ENCODE results near the gene TAF6L. TPM values are rescaled to one million over a fixed set of nuclear protein-coding genes. Genes with fewer than 3 reads are reported as not detected.
A peak's percentile ranks its signal among the peaks of the same experiment; 100 is the strongest.

TAF6L gene
- total RNA-seq, 1 experiment from 2014 or later, result 42.1 TPM

DNA sequence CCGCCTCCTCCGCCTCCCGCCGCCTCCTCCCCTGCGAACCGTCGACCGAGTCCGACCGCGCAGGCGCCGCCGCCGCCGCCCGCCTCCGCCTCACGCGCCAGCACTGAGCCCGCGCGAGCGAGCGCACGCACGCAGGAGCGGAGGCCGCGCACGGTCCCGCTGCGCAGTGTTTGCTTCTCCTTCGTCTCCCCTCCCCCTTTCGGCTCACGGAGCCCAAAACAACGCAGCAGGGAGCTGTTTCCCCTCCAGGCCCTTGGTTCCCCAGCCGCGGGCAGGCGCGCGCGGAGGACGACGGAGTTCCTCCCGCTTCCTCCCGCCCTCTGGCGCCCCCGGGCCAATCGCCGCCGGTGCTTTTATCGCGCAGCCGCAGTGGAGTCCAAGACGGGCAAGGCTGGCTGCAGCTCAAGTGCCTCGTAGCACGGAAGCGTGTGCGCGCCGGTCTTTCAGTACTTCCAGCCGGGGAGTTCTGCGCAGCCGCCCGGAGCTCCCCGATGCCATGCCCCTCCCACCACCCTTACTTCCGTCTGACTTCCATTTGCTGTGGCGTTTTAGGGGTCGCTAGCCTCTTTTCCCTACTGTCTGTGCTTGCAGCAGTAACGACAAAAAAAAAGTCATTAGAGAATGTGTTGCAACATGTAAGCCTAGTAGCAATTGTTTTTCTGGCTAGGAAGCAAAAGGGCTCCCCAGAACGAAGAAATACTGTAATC, 43.9 kb upstream of the TAF6L start, which contains the start of gene HNRNPUL2 (continued):
- TF ChIP-seq SMAD4 (CRISPR knock-in tag; IDR thresholded peaks at IDR 0.05), result no peak
- TF ChIP-seq, protein P1, sequence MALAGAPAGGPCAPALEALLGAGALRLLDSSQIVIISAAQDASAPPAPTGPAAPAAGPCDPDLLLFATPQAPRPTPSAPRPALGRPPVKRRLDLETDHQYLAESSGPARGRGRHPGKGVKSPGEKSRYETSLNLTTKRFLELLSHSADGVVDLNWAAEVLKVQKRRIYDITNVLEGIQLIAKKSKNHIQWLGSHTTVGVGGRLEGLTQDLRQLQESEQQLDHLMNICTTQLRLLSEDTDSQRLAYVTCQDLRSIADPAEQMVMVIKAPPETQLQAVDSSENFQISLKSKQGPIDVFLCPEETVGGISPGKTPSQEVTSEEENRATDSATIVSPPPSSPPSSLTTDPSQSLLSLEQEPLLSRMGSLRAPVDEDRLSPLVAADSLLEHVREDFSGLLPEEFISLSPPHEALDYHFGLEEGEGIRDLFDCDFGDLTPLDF (CRISPR knock-in tag; IDR thresholded peaks at IDR 0.05), result peak; percentile 81; the same call in 1 of the 2 replicates
- no peak for TF ChIP-seq RELA (CRISPR knock-in tag; IDR thresholded peaks at IDR 0.05; ENCODE audit: borderline replicate concordance)
- no peak for TF ChIP-seq NFYB (CRISPR knock-in tag; conservative IDR thresholded peaks at IDR 0.05; ENCODE audit: low read depth)
- TF ChIP-seq, protein P2, sequence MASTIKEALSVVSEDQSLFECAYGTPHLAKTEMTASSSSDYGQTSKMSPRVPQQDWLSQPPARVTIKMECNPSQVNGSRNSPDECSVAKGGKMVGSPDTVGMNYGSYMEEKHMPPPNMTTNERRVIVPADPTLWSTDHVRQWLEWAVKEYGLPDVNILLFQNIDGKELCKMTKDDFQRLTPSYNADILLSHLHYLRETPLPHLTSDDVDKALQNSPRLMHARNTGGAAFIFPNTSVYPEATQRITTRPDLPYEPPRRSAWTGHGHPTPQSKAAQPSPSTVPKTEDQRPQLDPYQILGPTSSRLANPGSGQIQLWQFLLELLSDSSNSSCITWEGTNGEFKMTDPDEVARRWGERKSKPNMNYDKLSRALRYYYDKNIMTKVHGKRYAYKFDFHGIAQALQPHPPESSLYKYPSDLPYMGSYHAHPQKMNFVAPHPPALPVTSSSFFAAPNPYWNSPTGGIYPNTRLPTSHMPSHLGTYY (CRISPR knock-in tag; IDR thresholded peaks at IDR 0.05), result no peak
- peak; percentile 76 for TF ChIP-seq SP1 (CRISPR knock-in tag; conservative IDR thresholded peaks at IDR 0.05)
- no peak for TF ChIP-seq ZNF416 (CRISPR knock-in tag; IDR thresholded peaks at IDR 0.05)
- TF ChIP-seq TEAD1 (CRISPR knock-in tag; IDR thresholded peaks at IDR 0.05), result peak; percentile 84; the same call in 1 of the 2 replicates
- TF ChIP-seq NFE2L1 (CRISPR knock-in tag; IDR thresholded peaks at IDR 0.05), result peak; percentile 87; the same call in 1 of the 2 replicates
- TF ChIP-seq ZNF263 (CRISPR knock-in tag; IDR thresholded peaks at IDR 0.05; ENCODE audit: low read depth), result 0 out of 2 replicates have a peak, but pooled peaks have one; percentile 17
- TF ChIP-seq USF1 (CRISPR knock-in tag; IDR thresholded peaks at IDR 0.05), result no peak
- no peak for TF ChIP-seq SMAD3 (CRISPR knock-in tag; IDR thresholded peaks at IDR 0.05; ENCODE audit: borderline replicate concordance)
- TF ChIP-seq, protein P3, sequence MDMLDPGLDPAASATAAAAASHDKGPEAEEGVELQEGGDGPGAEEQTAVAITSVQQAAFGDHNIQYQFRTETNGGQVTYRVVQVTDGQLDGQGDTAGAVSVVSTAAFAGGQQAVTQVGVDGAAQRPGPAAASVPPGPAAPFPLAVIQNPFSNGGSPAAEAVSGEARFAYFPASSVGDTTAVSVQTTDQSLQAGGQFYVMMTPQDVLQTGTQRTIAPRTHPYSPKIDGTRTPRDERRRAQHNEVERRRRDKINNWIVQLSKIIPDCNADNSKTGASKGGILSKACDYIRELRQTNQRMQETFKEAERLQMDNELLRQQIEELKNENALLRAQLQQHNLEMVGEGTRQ (CRISPR knock-in tag; IDR thresholded peaks at IDR 0.05), result peak; percentile 49; the same call in 1 of the 2 replicates
- TF ChIP-seq IRF1 (CRISPR knock-in tag; IDR thresholded peaks at IDR 0.05), result peak; percentile 53; the same call in 1 of the 2 replicates
- no peak for TF ChIP-seq ZBTB21 (CRISPR knock-in tag; IDR thresholded peaks at IDR 0.05; ENCODE audit: borderline replicate concordance)
- no peak for TF ChIP-seq HMGA2 (CRISPR knock-in tag; IDR thresholded peaks at IDR 0.05)
- TF ChIP-seq, protein P4, sequence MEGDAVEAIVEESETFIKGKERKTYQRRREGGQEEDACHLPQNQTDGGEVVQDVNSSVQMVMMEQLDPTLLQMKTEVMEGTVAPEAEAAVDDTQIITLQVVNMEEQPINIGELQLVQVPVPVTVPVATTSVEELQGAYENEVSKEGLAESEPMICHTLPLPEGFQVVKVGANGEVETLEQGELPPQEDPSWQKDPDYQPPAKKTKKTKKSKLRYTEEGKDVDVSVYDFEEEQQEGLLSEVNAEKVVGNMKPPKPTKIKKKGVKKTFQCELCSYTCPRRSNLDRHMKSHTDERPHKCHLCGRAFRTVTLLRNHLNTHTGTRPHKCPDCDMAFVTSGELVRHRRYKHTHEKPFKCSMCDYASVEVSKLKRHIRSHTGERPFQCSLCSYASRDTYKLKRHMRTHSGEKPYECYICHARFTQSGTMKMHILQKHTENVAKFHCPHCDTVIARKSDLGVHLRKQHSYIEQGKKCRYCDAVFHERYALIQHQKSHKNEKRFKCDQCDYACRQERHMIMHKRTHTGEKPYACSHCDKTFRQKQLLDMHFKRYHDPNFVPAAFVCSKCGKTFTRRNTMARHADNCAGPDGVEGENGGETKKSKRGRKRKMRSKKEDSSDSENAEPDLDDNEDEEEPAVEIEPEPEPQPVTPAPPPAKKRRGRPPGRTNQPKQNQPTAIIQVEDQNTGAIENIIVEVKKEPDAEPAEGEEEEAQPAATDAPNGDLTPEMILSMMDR (IDR thresholded peaks at IDR 0.05), result no peak
- TF ChIP-seq SOX15 (CRISPR knock-in tag; IDR thresholded peaks at IDR 0.05), result no peak
- no peak for TF ChIP-seq MLX (CRISPR knock-in tag; IDR thresholded peaks at IDR 0.05)
- TF ChIP-seq, protein P5, sequence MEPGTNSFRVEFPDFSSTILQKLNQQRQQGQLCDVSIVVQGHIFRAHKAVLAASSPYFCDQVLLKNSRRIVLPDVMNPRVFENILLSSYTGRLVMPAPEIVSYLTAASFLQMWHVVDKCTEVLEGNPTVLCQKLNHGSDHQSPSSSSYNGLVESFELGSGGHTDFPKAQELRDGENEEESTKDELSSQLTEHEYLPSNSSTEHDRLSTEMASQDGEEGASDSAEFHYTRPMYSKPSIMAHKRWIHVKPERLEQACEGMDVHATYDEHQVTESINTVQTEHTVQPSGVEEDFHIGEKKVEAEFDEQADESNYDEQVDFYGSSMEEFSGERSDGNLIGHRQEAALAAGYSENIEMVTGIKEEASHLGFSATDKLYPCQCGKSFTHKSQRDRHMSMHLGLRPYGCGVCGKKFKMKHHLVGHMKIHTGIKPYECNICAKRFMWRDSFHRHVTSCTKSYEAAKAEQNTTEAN (CRISPR knock-in tag; IDR thresholded peaks at IDR 0.05), result no peak
- TF ChIP-seq TEAD4 (CRISPR knock-in tag; IDR thresholded peaks at IDR 0.05), result no peak
- no peak for TF ChIP-seq JUN (CRISPR knock-in tag; IDR thresholded peaks at IDR 0.05)
- TF ChIP-seq GTF2I (CRISPR knock-in tag; conservative IDR thresholded peaks at IDR 0.05), result no peak
- TF ChIP-seq, protein P6, sequence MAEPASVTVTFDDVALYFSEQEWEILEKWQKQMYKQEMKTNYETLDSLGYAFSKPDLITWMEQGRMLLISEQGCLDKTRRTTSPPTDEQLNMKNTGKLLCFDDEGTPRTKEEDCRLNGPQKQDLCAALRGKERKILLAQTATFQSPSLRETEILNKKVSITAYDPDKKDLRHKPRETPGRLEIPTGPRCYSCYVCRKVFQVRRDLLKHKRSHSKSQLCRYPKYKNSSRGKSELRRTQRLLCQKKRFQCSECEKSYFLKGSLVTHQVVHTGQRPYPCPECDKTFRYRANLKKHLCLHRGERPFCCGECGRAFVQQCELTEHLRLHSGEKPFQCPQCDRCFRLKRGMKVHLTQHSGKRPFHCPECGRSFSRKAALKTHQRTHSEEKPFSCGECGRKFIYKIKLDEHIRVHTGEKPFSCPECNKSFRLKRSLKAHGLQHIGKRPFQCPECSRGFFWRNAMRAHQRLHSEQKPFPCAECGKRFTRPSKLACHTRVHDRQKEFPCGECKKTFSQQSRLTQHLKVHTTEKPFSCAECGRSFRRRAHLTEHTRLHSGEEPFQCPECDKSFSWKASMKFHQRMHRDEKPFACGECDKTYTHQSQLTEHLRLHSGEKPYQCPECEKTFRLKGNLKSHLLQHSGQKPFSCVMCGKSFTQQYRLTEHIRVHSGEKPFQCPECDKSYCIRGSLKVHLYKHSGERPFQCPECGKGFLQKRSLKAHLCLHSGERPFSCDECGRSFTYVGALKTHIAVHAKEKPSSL (CRISPR knock-in tag; conservative IDR thresholded peaks at IDR 0.05), result no peak

Data from WTC11 (cell line).